K562 (cell line): ENCODE data around the gene BAD. TPM values are rescaled to one million over a fixed set of nuclear protein-coding genes. Genes with fewer than 3 reads are reported as not detected.

Experiments
- ARID3A ChIP-seq: IDR thresholded peaks from 2 replicates; pipeline ENCODE4 v1.6.1; 2012; ENCODE audit warnings: low read depth, low read length, improper control_type of control experiment, borderline replicate concordance
- ATF7 ChIP-seq: fragments of 450-650 bp; IDR thresholded peaks from 2 replicates; pipeline ENCODE4 v1.7.1; 2014; ENCODE audit warnings: mild to moderate bottlenecking, moderate library complexity
- CTCFL ChIP-seq: IDR thresholded peaks from 2 replicates; pipeline ENCODE4 v1.6.1; 2011; ENCODE audit warnings: borderline replicate concordance, low read depth, mild to moderate bottlenecking, moderate library complexity, low read length; ENCODE audit not compliant: insufficient read depth, poor library complexity, severe bottlenecking
- ELK3 ChIP-seq: fragments of 450-650 bp; formaldehyde crosslinking; IDR thresholded peaks from 2 replicates; pipeline ENCODE4 v1.4.0; 2020; ENCODE audit warnings: mild to moderate bottlenecking
- EZH2 ChIP-seq: IDR thresholded peaks from 2 replicates; pipeline ENCODE4 v1.6.1; 2012; ENCODE audit warnings: low read depth, mild to moderate bottlenecking, inconsistent platforms, low read length, borderline replicate concordance
- FOXM1 ChIP-seq, 2 experiments: fragments of 450-650 bp in 1 of 2; sonication (generic) in 1 of 2; formaldehyde crosslinking in 1 of 2; IDR thresholded peaks; 2 replicates each; pipeline versions ENCODE4 v1.6.1 to v1.9.0; 2017 to 2022; ENCODE audit warnings: low read depth in 2 of 2, mild to moderate bottlenecking in 2 of 2, missing genetic modification reagents in 1 of 2, moderate library complexity in 1 of 2
- JUND ChIP-seq, 2 experiments: IDR thresholded peaks; 2 replicates in 1 of 2; 3 replicates in 1 of 2; pipeline ENCODE4 v1.6.1; 2011; ENCODE audit warnings: borderline replicate concordance in 2 of 2, low read depth in 2 of 2, low read length in 2 of 2, improper control_type of control experiment in 1 of 2, missing biosample characterization in 1 of 2, missing genetic modification characterization in 1 of 2, missing genetic modification reagents in 1 of 2
- MEIS2 ChIP-seq: fragments of 450-650 bp; IDR thresholded peaks from 2 replicates; pipeline ENCODE4 v1.6.1; 2014; ENCODE audit warnings: mild to moderate bottlenecking; ENCODE audit not compliant: partially characterized antibody
- MXI1 ChIP-seq: IDR thresholded peaks from 2 replicates; pipeline ENCODE4 v1.6.1; 2011; ENCODE audit warnings: low read depth, mild to moderate bottlenecking, improper control_type of control experiment, low read length
- POLR2G ChIP-seq: fragments of 200-400 bp; formaldehyde crosslinking; IDR thresholded peaks from 2 replicates; pipeline ENCODE4 v1.6.1; 2017; ENCODE audit warnings: low read depth, mild to moderate bottlenecking, antibody characterized with exemption, low read length, moderate library complexity
- POLR2H ChIP-seq: IDR thresholded peaks from 2 replicates; pipeline ENCODE4 v1.6.1; 2016; ENCODE audit warnings: missing genetic modification characterization, low read depth, mild to moderate bottlenecking, control low read depth, missing compliant biosample characterization, moderate library complexity
- RAD51 ChIP-seq: fragments of 450-650 bp; IDR thresholded peaks from 2 replicates; pipeline ENCODE4 v1.7.1; 2016; ENCODE audit warnings: low read depth, mild to moderate bottlenecking, borderline replicate concordance
- RBM15 ChIP-seq: fragments of 200-400 bp; formaldehyde crosslinking; IDR thresholded peaks from 2 replicates; pipeline ENCODE4 v1.6.1; 2018; ENCODE audit warnings: mild to moderate bottlenecking, low read length, moderate library complexity; ENCODE audit not compliant: insufficient read depth
- SAP30 ChIP-seq: fragments of 200-600 bp; sonication (generic); IDR thresholded peaks from 2 replicates; pipeline ENCODE4 v1.6.1; 2012; ENCODE audit warnings: borderline replicate concordance, low read depth, mild to moderate bottlenecking, moderate library complexity, low read length, control low read depth, inconsistent platforms; ENCODE audit not compliant: insufficient read depth, poor library complexity, severe bottlenecking
- TCFL5 ChIP-seq: fragments of 250-450 bp; sonication (Bioruptor Pico); conservative IDR thresholded peaks from 2 replicates; pipeline ENCODE4 v1.6.1; 2021; ENCODE audit warnings: mild to moderate bottlenecking, moderate library complexity, matching md5 sums
- TFAP4 ChIP-seq: sonication (generic); formaldehyde crosslinking; IDR thresholded peaks from 2 replicates; pipeline ENCODE4 v1.8.0; 2022; ENCODE audit warnings: missing genetic modification reagents, mild to moderate bottlenecking, moderate library complexity, borderline replicate concordance
- TRIM24 ChIP-seq, 2 experiments: fragments of 450-650 bp; IDR thresholded peaks; 2 replicates each; pipeline ENCODE4 v1.6.1; 2016
- ZBTB7A ChIP-seq: IDR thresholded peaks from 2 replicates; pipeline ENCODE4 v1.6.1; 2011; ENCODE audit warnings: low read depth, mild to moderate bottlenecking, low read length, moderate library complexity, borderline replicate concordance; ENCODE audit not compliant: control insufficient read depth
- ZNF311 ChIP-seq: fragments of 250-450 bp; sonication (Bioruptor Pico); IDR thresholded peaks from 2 replicates; pipeline ENCODE4 v1.4.0; 2020; ENCODE audit warnings: mild to moderate bottlenecking, moderate library complexity
- ZNF444 ChIP-seq: fragments of 250-450 bp; sonication (Bioruptor Pico); IDR thresholded peaks from 2 replicates; pipeline ENCODE4 v1.4.0; 2020; ENCODE audit warnings: mild to moderate bottlenecking, moderate library complexity
- polyA plus RNA-seq, 8 experiments: library from polyadenylated mRNA; depleted of rRNA in 4 of 8; stranded (reverse) in 5 of 8; unstranded in 3 of 8; fragments of >200 nt; fragmentation: Nextera tagmentation in 2 of 8; fragmentation: Illumina TruSeq in 1 of 8; extraction: Ambion mirVana in 2 of 8; extraction: Trizol in 1 of 8; gene quantifications; 2 replicates each; pipeline versions ENCODE4 v1.2.1 to v1.2.3, GENCODE V29; 2011 to 2014; ENCODE audit warnings: inconsistent platforms in 1 of 8, missing spikeins in 1 of 8
- total RNA-seq, 7 experiments: library from RNA; depleted of rRNA in 6 of 7; stranded (reverse); fragments of >200 nt in 6 of 7; fragmentation: Illumina TruSeq in 2 of 7; extraction: Trizol in 2 of 7; gene quantifications; 2 replicates each; pipeline versions ENCODE4 v1.2.1 to v1.2.3, GENCODE V29; 2011 to 2021; ENCODE audit warnings: low replicate concordance in 1 of 7

BAD gene
- total and polyA plus RNA-seq, 9 of the 15 experiments (the other 6 are each of a cell fraction or from before 2014, with no cell fraction given): 0.61 to 45.6 (median 11.8) TPM

GRCh38 chr11:64305075-64305690 is 20.7 kb upstream of the BAD start, which contains the start of gene ESRRA (continued):
- no peak for TF ChIP-seq CTCFL
- no peak for TF ChIP-seq EZH2
- TF ChIP-seq TCFL5: no peak
- peak; percentile 60 for TF ChIP-seq SAP30
- TF ChIP-seq FOXM1 (IDR thresholded peaks at IDR 0.05; ENCODE audit: low read depth): no peak
- no peak for TF ChIP-seq FOXM1 (CRISPR knock-in tag; IDR thresholded peaks at IDR 0.05; ENCODE audit: low read depth)
- TF ChIP-seq ZNF311 (CRISPR knock-in tag): no peak
- no peak for TF ChIP-seq MXI1
- peak; percentile 95 for TF ChIP-seq TFAP4
- TF ChIP-seq POLR2G: peak; percentile 78
- TF ChIP-seq ELK3: no peak
- TF ChIP-seq ARID3A: no peak
- no peak for TF ChIP-seq ZNF444
- TF ChIP-seq MEIS2: peak; percentile 90
- TF ChIP-seq JUND (IDR thresholded peaks at IDR 0.05; ENCODE audit: borderline replicate concordance, low read depth, low read length): no peak
- TF ChIP-seq JUND (tag; IDR thresholded peaks at IDR 0.05; ENCODE audit: borderline replicate concordance, low read depth, low read length): 0 out of 3 replicates have a peak, but pooled peaks have one; percentile 4
- peak; percentile 97 for TF ChIP-seq ZBTB7A
- TF ChIP-seq TRIM24 (IDR thresholded peaks at IDR 0.05): no peak
- peak; percentile 50 for TF ChIP-seq ATF7
- no peak for TF ChIP-seq RAD51
- 0 out of 2 replicates have a peak, but pooled peaks have one; percentile 50 for TF ChIP-seq POLR2H (tag)
- no peak for TF ChIP-seq RBM15
